ENCODE measurements around the gene RYR2. TPM values are rescaled to one million over a fixed set of nuclear protein-coding genes. Genes with fewer than 3 reads are reported as not detected.
A peak's percentile ranks its signal among the peaks of the same experiment; 100 is the strongest.

RYR2 gene
- total RNA-seq, 1 experiment from 2014 or later: 0.90 TPM

DNA sequence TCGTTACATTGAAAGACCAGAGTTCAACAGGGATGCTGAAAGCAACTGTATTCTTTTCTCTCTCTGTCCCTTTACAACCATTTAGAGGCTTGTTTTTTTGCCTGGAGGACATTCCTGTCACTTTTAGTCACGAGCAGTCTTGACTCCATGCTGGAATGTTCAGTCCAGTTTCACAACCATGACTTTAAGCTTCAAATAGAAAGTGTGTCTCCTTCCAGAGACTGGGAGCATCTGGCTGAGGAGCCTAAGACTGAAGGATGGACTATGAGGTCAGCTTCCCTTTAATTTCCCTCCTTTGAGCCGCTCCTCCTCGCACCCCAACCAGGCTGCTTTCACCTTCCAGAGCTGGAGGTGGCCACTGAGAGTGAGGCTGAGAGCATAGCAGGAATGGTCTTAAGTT is 10.5 kb upstream of the RYR2 start:
- DNase-seq: no peak
- no peak overlapping the region for H3K27ac Mint-ChIP-seq (ENCODE audit: unreplicated experiment)
- no peaks in the 10 kb centered on the region for H3K27me3 Mint-ChIP-seq (ENCODE audit: unreplicated experiment)
- peaks cover 9% of the 10 kb centered on the region for H3K9me3 Mint-ChIP-seq (ENCODE audit: low read depth, unreplicated experiment)
- BruUV-seq (replicated peaks): no TSS peak
- no peaks in the 10 kb centered on the region for H3K36me3 Mint-ChIP-seq (ENCODE audit: insufficient read depth, unreplicated experiment)
- intact Hi-C loops (cut with micrococcal nuclease; ENCODE audit: unreplicated experiment): loop anchor here (10.0 kb wide), 1 partner anchor 343 kb away; no protein-coding TSS in a partner anchor
- H3K4me3 Mint-ChIP-seq (ENCODE audit: low read depth, unreplicated experiment): no peak overlapping the region
- no peaks in the 10 kb centered on the region for H3K4me1 Mint-ChIP-seq (ENCODE audit: low read depth, unreplicated experiment)
- TF ChIP-seq, protein P1, sequence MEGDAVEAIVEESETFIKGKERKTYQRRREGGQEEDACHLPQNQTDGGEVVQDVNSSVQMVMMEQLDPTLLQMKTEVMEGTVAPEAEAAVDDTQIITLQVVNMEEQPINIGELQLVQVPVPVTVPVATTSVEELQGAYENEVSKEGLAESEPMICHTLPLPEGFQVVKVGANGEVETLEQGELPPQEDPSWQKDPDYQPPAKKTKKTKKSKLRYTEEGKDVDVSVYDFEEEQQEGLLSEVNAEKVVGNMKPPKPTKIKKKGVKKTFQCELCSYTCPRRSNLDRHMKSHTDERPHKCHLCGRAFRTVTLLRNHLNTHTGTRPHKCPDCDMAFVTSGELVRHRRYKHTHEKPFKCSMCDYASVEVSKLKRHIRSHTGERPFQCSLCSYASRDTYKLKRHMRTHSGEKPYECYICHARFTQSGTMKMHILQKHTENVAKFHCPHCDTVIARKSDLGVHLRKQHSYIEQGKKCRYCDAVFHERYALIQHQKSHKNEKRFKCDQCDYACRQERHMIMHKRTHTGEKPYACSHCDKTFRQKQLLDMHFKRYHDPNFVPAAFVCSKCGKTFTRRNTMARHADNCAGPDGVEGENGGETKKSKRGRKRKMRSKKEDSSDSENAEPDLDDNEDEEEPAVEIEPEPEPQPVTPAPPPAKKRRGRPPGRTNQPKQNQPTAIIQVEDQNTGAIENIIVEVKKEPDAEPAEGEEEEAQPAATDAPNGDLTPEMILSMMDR (IDR thresholded peaks at IDR 0.05; ENCODE audit: unreplicated experiment): no peak
- CTCF ChIA-PET: interaction anchor here (0.6 to 1.4 kb wide), 2 partner anchors 14 to 38 kb away, joined by 3 to 4 read pairs; no protein-coding TSS in a partner anchor

DNA sequence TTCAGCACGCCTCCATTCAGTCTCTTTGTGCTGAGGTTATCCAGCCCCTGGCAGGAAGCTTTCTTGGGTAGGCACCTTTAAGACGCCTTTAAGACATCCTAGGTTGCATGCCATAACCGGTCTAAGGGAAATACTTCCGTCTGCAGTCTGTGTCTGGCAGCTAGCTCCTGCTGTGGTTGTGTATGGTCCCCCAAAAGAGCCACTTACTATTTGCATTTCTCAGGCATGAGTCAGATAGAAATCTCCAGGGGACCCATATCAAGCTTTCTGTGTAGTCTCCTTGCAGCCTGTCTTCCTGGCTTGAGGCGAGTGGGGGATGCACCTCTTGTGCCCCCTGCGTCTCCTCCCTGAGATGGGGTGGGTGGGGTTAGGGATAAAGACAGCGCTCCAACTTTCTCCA is 10.0 kb upstream of the RYR2 start:
- DNase-seq: peak; percentile 4
- no peaks in the 10 kb centered on the region for H3K4me1 Mint-ChIP-seq (ENCODE audit: low read depth, unreplicated experiment)
- intact Hi-C loops (cut with micrococcal nuclease; ENCODE audit: unreplicated experiment): loop anchor here (1.0 to 10.0 kb wide), 2 partner anchors 19 to 343 kb away; no protein-coding TSS in a partner anchor
- H3K27ac Mint-ChIP-seq (ENCODE audit: unreplicated experiment): no peak overlapping the region
- no peaks in the 10 kb centered on the region for H3K27me3 Mint-ChIP-seq (ENCODE audit: unreplicated experiment)
- CTCF ChIA-PET: interaction anchor here (0.6 to 1.4 kb wide), 2 partner anchors 13 to 37 kb away, joined by 3 to 4 read pairs; no protein-coding TSS in a partner anchor
- H3K36me3 Mint-ChIP-seq (ENCODE audit: insufficient read depth, unreplicated experiment): no peaks in the 10 kb centered on the region
- H3K9me3 Mint-ChIP-seq (ENCODE audit: low read depth, unreplicated experiment): peaks cover 9% of the 10 kb centered on the region
- TF ChIP-seq, protein P1 (IDR thresholded peaks at IDR 0.05; ENCODE audit: unreplicated experiment): no peak
- no TSS peak for BruUV-seq (replicated peaks)
- H3K4me3 Mint-ChIP-seq (ENCODE audit: low read depth, unreplicated experiment): no peak overlapping the region

DNA sequence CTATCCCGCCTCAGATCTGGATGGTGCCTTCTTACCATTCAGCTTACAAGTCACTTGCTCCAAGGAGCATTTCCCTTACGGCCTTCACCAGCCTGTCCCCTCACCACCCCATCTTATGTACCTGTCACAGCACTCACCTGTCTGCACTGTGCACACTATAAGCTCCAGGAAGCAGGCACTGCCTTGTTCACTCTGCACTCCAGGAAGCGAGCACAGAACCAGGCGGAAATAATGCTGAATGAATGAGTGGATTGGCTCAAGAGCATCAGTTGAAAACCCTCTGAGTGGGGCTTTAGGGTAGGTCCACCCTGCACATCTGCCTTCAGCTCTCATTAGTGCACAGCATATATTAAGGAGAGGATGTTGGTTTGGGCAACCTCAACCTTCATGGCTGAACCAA is 8.9 kb upstream of the RYR2 start:
- CTCF ChIA-PET: no interaction called here
- Mint-ChIP-seq H3K4me3 (ENCODE audit: low read depth, unreplicated experiment) (no peak overlapping the region), H3K27me3 (ENCODE audit: unreplicated experiment) (no peaks in the 10 kb centered on the region), H3K9me3 (ENCODE audit: low read depth, unreplicated experiment) (peaks cover 9% of the 10 kb centered on the region), H3K27ac (ENCODE audit: unreplicated experiment) (no peak overlapping the region), H3K36me3 (ENCODE audit: insufficient read depth, unreplicated experiment) (no peaks in the 10 kb centered on the region), H3K4me1 (ENCODE audit: low read depth, unreplicated experiment) (no peaks in the 10 kb centered on the region)
- DNase-seq: no peak
- no TSS peak for BruUV-seq (replicated peaks)
- TF ChIP-seq, protein P1 (IDR thresholded peaks at IDR 0.05; ENCODE audit: unreplicated experiment): no peak
- intact Hi-C loops (cut with micrococcal nuclease; ENCODE audit: unreplicated experiment): loop anchor here (10.0 kb wide), 1 partner anchor 342 kb away; no protein-coding TSS in a partner anchor

DNA sequence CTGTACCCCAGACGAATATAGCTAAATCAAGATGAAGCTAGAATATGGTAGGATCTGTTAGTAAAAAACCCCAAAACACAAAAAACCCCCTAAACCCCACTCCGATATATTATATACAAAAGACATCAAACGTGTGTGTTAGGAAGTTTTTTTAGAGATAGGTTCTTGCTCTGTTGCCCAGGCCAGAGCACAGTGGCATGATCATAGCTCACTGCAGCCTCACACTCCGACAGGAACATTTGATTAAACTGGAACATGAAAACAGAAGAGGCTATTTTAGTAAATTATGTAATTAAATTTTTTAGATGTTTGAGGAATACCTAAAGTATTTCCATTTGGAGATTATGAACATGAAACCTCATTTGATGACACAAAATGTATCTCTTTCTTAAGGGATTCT is 8.2 kb upstream of the RYR2 start:
- Mint-ChIP-seq H3K36me3 (ENCODE audit: insufficient read depth, unreplicated experiment) (no peaks in the 10 kb centered on the region), H3K27ac (ENCODE audit: unreplicated experiment) (no peak overlapping the region), H3K4me1 (ENCODE audit: low read depth, unreplicated experiment) (no peaks in the 10 kb centered on the region), H3K9me3 (ENCODE audit: low read depth, unreplicated experiment) (peaks cover 9% of the 10 kb centered on the region), H3K27me3 (ENCODE audit: unreplicated experiment) (no peaks in the 10 kb centered on the region), H3K4me3 (ENCODE audit: low read depth, unreplicated experiment) (no peak overlapping the region)
- CTCF ChIA-PET: no interaction called here
- no peak for DNase-seq
- intact Hi-C loops (cut with micrococcal nuclease; ENCODE audit: unreplicated experiment): loop anchor here (10.0 kb wide), 1 partner anchor 341 kb away; no protein-coding TSS in a partner anchor
- BruUV-seq (replicated peaks): no TSS peak
- TF ChIP-seq, protein P1 (IDR thresholded peaks at IDR 0.05; ENCODE audit: unreplicated experiment): no peak

All from Calu3 (cell line).